ENCODE data around the gene F2R. TPM values are rescaled to one million over a fixed set of nuclear protein-coding genes. Genes with fewer than 3 reads are reported as not detected.
"Not testable (repeated sequence)": the region's sequence is repeated elsewhere in the genome, so short reads cannot be mapped to it uniquely, and the experiment has no call there.

Gene F2R
- 10 to 100 TPM in 1 of 2 donors, 1 to 10 TPM in 1; 3.6 to 20.4 TPM for total RNA-seq
- total RNA-seq = 0.60 to 13.4 reads per million in 2 donors

GRCh38 chr5:76715736-76716455, at the start of gene F2R:
F2R (plus strand) TSS chr5:76716126; CDS start chr5:76716308, 182 bp downstream.
- no peaks in the 10 kb centered on the region for H3K9me3 ChIP-seq (ENCODE audit: control insufficient read depth, low read length, poor library complexity, severe bottlenecking)
- Mint-ChIP-seq H3K27me3 (peaks cover 14% of the 10 kb centered on the region), H3K27ac (peak within 1 kb of the TSS; percentile 21), H3K36me3 (ENCODE audit: low read depth) (no peaks in the 10 kb centered on the region), H3K4me1 (peaks cover 17% of the 10 kb centered on the region), H3K4me3 (peak within 1 kb of the TSS; percentile 91)
- peak; percentile 89 for ATAC-seq
- DNase-seq = peak; percentile 31 to 50 (median 35)

DNA sequence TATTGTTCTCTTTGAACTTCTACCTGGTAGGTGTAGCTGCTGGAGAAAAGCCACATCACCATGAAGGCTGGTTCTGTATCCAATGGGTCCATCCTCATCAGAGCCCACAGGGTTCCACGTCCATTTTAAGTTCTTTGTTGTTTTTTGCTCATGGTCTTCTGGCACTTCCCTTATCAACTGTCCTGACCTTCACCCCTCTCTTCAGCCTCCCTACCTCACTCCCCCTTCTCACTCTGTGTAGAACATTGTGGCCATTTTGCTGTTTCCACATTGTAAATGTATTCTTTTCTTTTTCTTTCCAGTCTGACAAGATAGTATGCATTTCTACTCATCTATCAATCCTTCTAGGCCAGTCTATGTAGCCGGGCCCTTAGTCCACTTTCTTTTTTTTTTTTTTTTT, 48.4 kb upstream of the F2R start:
- Mint-ChIP-seq H3K36me3 (ENCODE audit: low read depth) (peaks cover 20% of the 10 kb centered on the region), H3K4me1 (peaks cover 8% of the 10 kb centered on the region), H3K27ac (peak overlapping the region; percentile 62), H3K4me3 (no peak overlapping the region), H3K27me3 (no peaks in the 10 kb centered on the region)
- ATAC-seq = no peak
- H3K9me3 ChIP-seq (ENCODE audit: control insufficient read depth, low read length, poor library complexity, severe bottlenecking) = no peaks in the 10 kb centered on the region
- no peak for DNase-seq

DNA sequence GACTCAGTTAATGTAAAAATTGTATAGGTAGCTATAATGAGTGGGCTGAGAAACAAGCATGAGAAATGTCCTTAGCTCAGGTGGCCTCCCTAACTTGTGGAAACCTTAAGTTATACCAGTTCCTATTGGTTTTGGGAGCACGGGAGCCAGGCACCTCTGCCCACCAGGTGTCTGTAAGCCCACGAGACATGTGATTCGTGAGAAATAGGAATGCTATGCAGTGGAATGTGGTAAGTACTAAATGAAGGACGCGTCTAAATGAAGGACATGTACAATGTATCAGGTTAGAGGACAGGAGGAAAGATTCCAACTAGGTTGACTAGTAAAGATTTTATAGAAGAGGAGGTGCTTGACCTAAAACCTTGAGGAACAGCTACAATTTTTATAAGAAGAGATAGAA, 46.7 kb upstream of the F2R start:
- DNase-seq (no peak), ATAC-seq (no peak)
- H3K4me1 Mint-ChIP-seq = peaks cover 4% of the 10 kb centered on the region
- H3K27ac Mint-ChIP-seq = peak overlapping the region; percentile 70
- H3K4me3 Mint-ChIP-seq = no peak overlapping the region
- peaks cover 19% of the 10 kb centered on the region for H3K36me3 Mint-ChIP-seq (ENCODE audit: low read depth)
- H3K27me3 Mint-ChIP-seq = no peaks in the 10 kb centered on the region
- no peaks in the 10 kb centered on the region for H3K9me3 ChIP-seq (ENCODE audit: control insufficient read depth, low read length, poor library complexity, severe bottlenecking)

- Mint-ChIP-seq H3K27me3 (no peaks in the 10 kb centered on the region), H3K4me1 (peaks cover 3% of the 10 kb centered on the region), H3K36me3 (ENCODE audit: low read depth) (peaks cover 15% of the 10 kb centered on the region), H3K4me3 (no peak overlapping the region), H3K27ac (peak overlapping the region; percentile 70)
- DNase-seq (no peak), ATAC-seq (no peak)
- H3K9me3 ChIP-seq (ENCODE audit: control insufficient read depth, low read length, poor library complexity, severe bottlenecking) = no peaks in the 10 kb centered on the region
Measured at GRCh38 chr5:76670508-76670907, 45.4 kb upstream of the F2R start.

- H3K4me1 Mint-ChIP-seq = peaks cover 3% of the 10 kb centered on the region
- ATAC-seq (no peak), DNase-seq (no peak)
- H3K36me3 Mint-ChIP-seq (ENCODE audit: low read depth) = peaks cover 20% of the 10 kb centered on the region
- no peak overlapping the region for H3K4me3 Mint-ChIP-seq
- H3K9me3 ChIP-seq (ENCODE audit: control insufficient read depth, low read length, poor library complexity, severe bottlenecking) = no peaks in the 10 kb centered on the region
- peak overlapping the region; percentile 14 for H3K27ac Mint-ChIP-seq
- no peaks in the 10 kb centered on the region for H3K27me3 Mint-ChIP-seq
Measured at GRCh38 chr5:76672242-76672641, 43.7 kb upstream of the F2R start.

- Mint-ChIP-seq H3K27me3 (no peaks in the 10 kb centered on the region), H3K4me1 (no peaks in the 10 kb centered on the region), H3K27ac (no peak overlapping the region), H3K4me3 (no peak overlapping the region), H3K36me3 (ENCODE audit: low read depth) (peaks cover 17% of the 10 kb centered on the region)
- ATAC-seq = no peak
- no peaks in the 10 kb centered on the region for H3K9me3 ChIP-seq (ENCODE audit: control insufficient read depth, low read length, poor library complexity, severe bottlenecking)
- DNase-seq = no peak
Measured at GRCh38 chr5:76673125-76673524, 42.8 kb upstream of the F2R start.

GRCh38 chr5:76674330-76675066, 41.4 kb upstream of the F2R start:
- Mint-ChIP-seq H3K4me3 (no peak overlapping the region), H3K27me3 (no peaks in the 10 kb centered on the region), H3K4me1 (peaks cover 4% of the 10 kb centered on the region), H3K36me3 (ENCODE audit: low read depth) (peaks cover 13% of the 10 kb centered on the region), H3K27ac (no peak overlapping the region)
- DNase-seq (no peak), ATAC-seq (no peak)
- H3K9me3 ChIP-seq (ENCODE audit: control insufficient read depth, low read length, poor library complexity, severe bottlenecking) = no peaks in the 10 kb centered on the region

- DNase-seq (no peak), ATAC-seq (no peak)
- H3K27me3 Mint-ChIP-seq = no peaks in the 10 kb centered on the region
- H3K9me3 ChIP-seq (ENCODE audit: control insufficient read depth, low read length, poor library complexity, severe bottlenecking) = no peaks in the 10 kb centered on the region
- H3K36me3 Mint-ChIP-seq (ENCODE audit: low read depth) = peaks cover 11% of the 10 kb centered on the region
- no peak overlapping the region for H3K27ac Mint-ChIP-seq
- H3K4me3 Mint-ChIP-seq = no peak overlapping the region
- peaks cover 4% of the 10 kb centered on the region for H3K4me1 Mint-ChIP-seq
Measured at GRCh38 chr5:76675364-76675763, 40.6 kb upstream of the F2R start.

DNA sequence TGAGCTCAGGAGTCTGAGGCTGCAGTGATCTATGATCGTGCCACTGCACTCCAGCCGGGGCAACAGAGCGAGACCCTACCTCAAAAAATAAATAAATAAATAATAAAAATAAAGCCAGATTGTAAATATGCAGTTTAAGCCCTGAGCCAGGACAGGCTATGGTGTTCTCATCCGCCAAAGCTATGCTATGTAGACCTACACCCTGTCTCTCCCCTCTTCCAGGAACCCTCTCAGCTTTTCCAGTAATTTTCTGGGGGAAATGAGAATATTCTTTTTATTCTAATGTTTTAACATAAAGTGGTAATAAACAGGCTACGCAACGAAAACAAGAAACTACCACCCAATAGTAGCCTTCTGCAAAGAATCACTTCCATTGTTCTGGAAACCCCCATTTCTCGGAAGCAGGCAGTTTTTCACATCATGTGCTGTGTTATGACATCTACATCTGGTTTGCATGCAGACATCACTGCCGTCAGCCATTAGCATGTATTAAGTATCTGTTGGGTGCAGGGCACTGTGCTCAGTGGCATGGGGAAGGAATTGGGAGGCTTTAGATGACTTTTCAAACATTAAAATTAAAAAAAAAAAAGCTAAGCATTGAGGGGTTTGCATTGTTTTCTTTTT, 38.0 kb upstream of the F2R start:
- Mint-ChIP-seq H3K27ac (peak overlapping the region; percentile 32), H3K4me1 (peaks cover 4% of the 10 kb centered on the region), H3K27me3 (no peaks in the 10 kb centered on the region), H3K36me3 (ENCODE audit: low read depth) (peaks cover 7% of the 10 kb centered on the region), H3K4me3 (no peak overlapping the region)
- no peak for DNase-seq
- no peak for ATAC-seq
- H3K9me3 ChIP-seq (ENCODE audit: control insufficient read depth, low read length, poor library complexity, severe bottlenecking) = no peaks in the 10 kb centered on the region

- H3K36me3 Mint-ChIP-seq (ENCODE audit: low read depth) = peaks cover 9% of the 10 kb centered on the region
- ATAC-seq = no peak
Measured at GRCh38 chr5:76679231-76679630, 36.7 kb upstream of the F2R start.

DNA sequence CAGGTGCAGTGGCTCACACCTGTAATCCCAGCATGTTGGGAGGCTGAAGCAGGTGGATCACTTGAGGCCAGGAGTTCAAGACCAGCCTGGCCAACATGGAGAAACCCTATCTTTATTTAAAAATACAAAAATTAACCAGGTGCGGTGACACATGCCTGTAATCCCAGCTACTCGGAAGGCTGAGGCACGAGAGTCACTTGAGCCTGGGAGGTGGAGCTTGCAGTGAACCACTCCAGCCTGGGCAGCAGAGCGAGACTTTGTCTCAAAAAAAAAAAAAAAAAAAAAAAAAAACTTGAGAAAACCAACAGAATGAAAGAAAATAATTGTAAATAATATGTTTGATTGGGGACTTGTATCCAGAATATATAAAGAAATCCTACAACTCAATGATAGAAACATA, 35.1 kb upstream of the F2R start:
- not testable (repeated sequence) for H3K27me3 Mint-ChIP-seq; H3K9me3 ChIP-seq (ENCODE audit: control insufficient read depth, low read length, poor library complexity, severe bottlenecking); ATAC-seq; H3K4me3 Mint-ChIP-seq; DNase-seq; H3K4me1 Mint-ChIP-seq
- peak overlapping the region; percentile 27 for H3K27ac Mint-ChIP-seq
- H3K36me3 Mint-ChIP-seq (ENCODE audit: low read depth) = peaks cover 13% of the 10 kb centered on the region

More at GRCh38 chr5:76679231-76679630, 36.7 kb upstream of the F2R start:
- no peak for DNase-seq
- Mint-ChIP-seq H3K4me3 (no peak overlapping the region), H3K27me3 (no peaks in the 10 kb centered on the region), H3K27ac (no peak overlapping the region), H3K4me1 (peaks cover 4% of the 10 kb centered on the region)
- H3K9me3 ChIP-seq (ENCODE audit: control insufficient read depth, low read length, poor library complexity, severe bottlenecking) = no peaks in the 10 kb centered on the region

DNA sequence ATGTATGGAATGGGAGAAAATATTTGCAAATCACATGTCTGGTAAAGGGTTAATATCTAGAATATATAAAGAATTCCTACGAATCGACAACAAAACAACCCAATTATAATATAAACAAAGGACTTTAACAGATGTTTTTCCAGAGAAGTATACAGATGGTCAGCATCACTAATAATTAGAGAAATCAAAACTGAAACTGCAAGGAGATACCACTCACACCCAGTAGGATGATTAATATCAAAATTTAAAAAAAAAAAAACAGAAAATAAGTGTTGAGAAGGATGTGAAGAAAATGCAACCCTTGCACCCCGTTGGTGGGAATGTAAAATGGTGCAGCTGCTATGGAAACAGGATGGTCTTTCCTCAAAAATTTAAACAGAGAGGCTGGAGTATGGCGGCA, 34.6 kb upstream of the F2R start:
- Mint-ChIP-seq H3K27ac (peak overlapping the region; percentile 27), H3K36me3 (ENCODE audit: low read depth) (peaks cover 12% of the 10 kb centered on the region), H3K4me3 (no peak overlapping the region), H3K27me3 (no peaks in the 10 kb centered on the region), H3K4me1 (peaks cover 9% of the 10 kb centered on the region)
- H3K9me3 ChIP-seq (ENCODE audit: control insufficient read depth, low read length, poor library complexity, severe bottlenecking) = no peaks in the 10 kb centered on the region
- no peak for ATAC-seq
- no peak for DNase-seq

DNA sequence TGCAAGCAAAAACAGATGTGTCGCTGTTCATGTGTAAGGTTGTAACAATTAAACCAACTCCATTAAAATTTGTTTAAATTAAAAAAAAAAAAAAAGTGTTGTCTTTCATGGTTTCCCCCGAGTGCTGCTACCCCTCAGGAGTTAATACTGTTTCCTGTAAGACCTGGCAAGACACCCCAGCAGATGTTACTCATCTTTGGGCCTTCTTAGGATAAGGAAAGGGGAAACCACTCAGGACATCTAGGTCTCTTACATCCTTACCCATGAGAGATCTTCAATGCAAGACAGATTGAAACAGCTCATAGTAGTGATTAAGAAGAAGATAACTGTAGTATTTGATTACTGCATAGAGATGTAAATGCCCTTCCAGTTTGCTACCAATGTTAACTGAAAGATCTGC, 33.5 kb upstream of the F2R start:
- H3K27ac Mint-ChIP-seq = no peak overlapping the region

More for the DNA sequence above, 33.5 kb upstream of the F2R start:
- no peaks in the 10 kb centered on the region for H3K9me3 ChIP-seq (ENCODE audit: control insufficient read depth, low read length, poor library complexity, severe bottlenecking)
- Mint-ChIP-seq H3K27me3 (no peaks in the 10 kb centered on the region), H3K36me3 (ENCODE audit: low read depth) (peaks cover 13% of the 10 kb centered on the region), H3K4me3 (no peak overlapping the region), H3K4me1 (peaks cover 9% of the 10 kb centered on the region)
- DNase-seq = no peak
- ATAC-seq = no peak
